Colonic mucosa (tissue), 4 donors: ENCODE results near the gene ARHGEF38. TPM values are rescaled to one million over a fixed set of nuclear protein-coding genes. Genes with fewer than 3 reads are reported as not detected.

Experiments used
- DNase-seq: peaks from one replicate; pipeline ENCODE4 v3.0.0-alpha.2; 2020
- H3K27ac ChIP-seq: fragments of 200-600 bp; one replicate; pipeline ENCODE4 v1.8.0; 2021
- H3K27me3 ChIP-seq: fragments of 200-600 bp; one replicate; pipeline ENCODE4 v1.8.0; 2021
- H3K36me3 ChIP-seq: fragments of 200-600 bp; one replicate; pipeline ENCODE4 v1.8.0; 2021
- H3K4me1 ChIP-seq: fragments of 200-600 bp; one replicate; pipeline ENCODE4 v1.8.0; 2021; ENCODE audit warnings: mild to moderate bottlenecking
- H3K4me3 ChIP-seq: fragments of 200-600 bp; one replicate; pipeline ENCODE4 v1.8.0; 2021
- H3K9ac ChIP-seq, 2 donors: one replicate each; pipeline ENCODE4 v1.7.0; 2013; ENCODE audit warnings: control low read depth in 2 of 2, low read depth in 2 of 2, low read length in 2 of 2
- H3K9me3 ChIP-seq: fragments of 200-600 bp; one replicate; pipeline ENCODE4 v1.8.0; 2021
- CTCF ChIP-seq: fragments of 200-600 bp; IDR thresholded peaks from one replicate; pipeline ENCODE4 v1.8.0; 2022; ENCODE audit warnings: antibody characterized with exemption, mild to moderate bottlenecking
- intact Hi-C: fragments of 100-400 bp; cut with DNase I; formaldehyde crosslinking; loops from one replicate; pipeline ENCODE4 v1.14.1; 2022
- total RNA-seq, 2 donors: library from RNA; stranded (reverse); fragmentation: NEBNext Ultra II Directional in 1 of 2; extraction: Animal tissue kit (Norgen Biotek cat#: 25700) in 1 of 2; gene quantifications; one replicate each; pipeline ENCODE4 v1.2.1, GENCODE V29; 2021
- donor health status: healthy.
- donor health status: DM: no; HTN: no; CAD: no.
- donor health status: DM: no; HTN: no; CAD: no.

The ARHGEF38 gene
- total RNA-seq, 2 donors from 2014 or later: 14.4 to 14.8 TPM

DNA sequence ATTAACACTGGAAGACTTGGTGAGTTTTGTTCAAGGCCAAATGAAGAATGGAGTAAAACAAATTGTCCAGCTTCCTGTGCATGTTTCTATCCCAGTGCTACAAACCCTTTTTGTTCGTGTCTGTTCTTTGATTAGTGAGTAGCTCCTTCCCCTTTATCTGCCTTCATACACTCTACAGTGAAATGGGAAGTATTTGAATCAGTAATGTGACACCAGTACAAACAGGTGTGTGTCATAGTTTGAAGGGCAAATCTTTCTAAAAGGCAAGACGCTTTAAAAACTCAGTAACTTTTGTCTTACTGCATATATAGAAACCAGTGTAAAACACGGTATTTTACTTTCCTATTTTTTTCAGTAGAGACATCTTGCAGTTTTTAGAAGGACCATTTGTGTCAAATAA lies 5.9 kb downstream of the ARHGEF38 start:
- H3K9ac ChIP-seq: no peak overlapping the region

DNA sequence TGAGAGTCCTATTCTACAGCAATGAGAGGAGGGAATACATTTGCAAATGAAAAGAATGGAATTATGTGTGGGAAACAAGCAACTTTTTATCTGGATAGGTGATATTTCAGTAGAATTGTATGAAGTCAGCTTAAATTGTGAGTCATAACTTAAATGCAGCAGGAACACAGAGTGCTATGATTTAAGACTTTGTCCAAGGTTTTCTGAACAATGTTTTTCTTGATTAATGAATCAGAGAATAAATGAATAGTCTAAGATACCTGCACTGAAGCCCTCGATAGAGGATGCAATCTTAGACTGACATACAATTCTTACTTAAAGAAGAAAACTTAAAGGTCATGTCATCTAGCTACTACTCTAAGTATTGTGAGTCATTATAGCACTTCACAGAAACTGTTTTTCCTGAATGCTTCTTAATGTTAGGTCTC lies 8.0 kb downstream of the ARHGEF38 start:
- Histone ChIP-seq H3K9me3 (no peaks in the 10 kb centered on the region), H3K4me1 (no peaks in the 10 kb centered on the region), H3K4me3 (no peak overlapping the region), H3K36me3 (no peaks in the 10 kb centered on the region), H3K9ac (no peak overlapping the region), H3K27me3 (no peaks in the 10 kb centered on the region), H3K27ac (no peak overlapping the region)
- no peak for DNase-seq
- intact Hi-C loops: no loop called here
- no peak for TF ChIP-seq CTCF

More for the DNA sequence above, 5.9 kb downstream of the ARHGEF38 start:
- H3K4me1 ChIP-seq: no peaks in the 10 kb centered on the region
- no peaks in the 10 kb centered on the region for H3K9me3 ChIP-seq
- TF ChIP-seq CTCF: no peak
- no peaks in the 10 kb centered on the region for H3K27me3 ChIP-seq
- H3K36me3 ChIP-seq: no peaks in the 10 kb centered on the region
- intact Hi-C loops: no loop called here
- no peak overlapping the region for H3K4me3 ChIP-seq
- no peak overlapping the region for H3K27ac ChIP-seq
- DNase-seq: no peak

GRCh38 chr4:105563352-105563751 lies 10.9 kb downstream of the ARHGEF38 start:
- no peaks in the 10 kb centered on the region for H3K9me3 ChIP-seq
- no peaks in the 10 kb centered on the region for H3K4me1 ChIP-seq
- no peak overlapping the region for H3K27ac ChIP-seq
- no peak overlapping the region for H3K9ac ChIP-seq
- no peak overlapping the region for H3K4me3 ChIP-seq
- no peak for TF ChIP-seq CTCF
- H3K36me3 ChIP-seq: no peaks in the 10 kb centered on the region
- DNase-seq: no peak
- no peaks in the 10 kb centered on the region for H3K27me3 ChIP-seq
- intact Hi-C loops: no loop called here

- Histone ChIP-seq H3K4me3 (no peak overlapping the region), H3K27ac (no peak overlapping the region), H3K4me1 (no peaks in the 10 kb centered on the region), H3K36me3 (no peaks in the 10 kb centered on the region), H3K9ac (no peak overlapping the region), H3K27me3 (no peaks in the 10 kb centered on the region), H3K9me3 (no peaks in the 10 kb centered on the region)
- intact Hi-C loops: no loop called here
- TF ChIP-seq CTCF: no peak
- no peak for DNase-seq
These were observed 16.2 kb downstream of the ARHGEF38 start for GRCh38 chr4:105568584-105568983.

DNA sequence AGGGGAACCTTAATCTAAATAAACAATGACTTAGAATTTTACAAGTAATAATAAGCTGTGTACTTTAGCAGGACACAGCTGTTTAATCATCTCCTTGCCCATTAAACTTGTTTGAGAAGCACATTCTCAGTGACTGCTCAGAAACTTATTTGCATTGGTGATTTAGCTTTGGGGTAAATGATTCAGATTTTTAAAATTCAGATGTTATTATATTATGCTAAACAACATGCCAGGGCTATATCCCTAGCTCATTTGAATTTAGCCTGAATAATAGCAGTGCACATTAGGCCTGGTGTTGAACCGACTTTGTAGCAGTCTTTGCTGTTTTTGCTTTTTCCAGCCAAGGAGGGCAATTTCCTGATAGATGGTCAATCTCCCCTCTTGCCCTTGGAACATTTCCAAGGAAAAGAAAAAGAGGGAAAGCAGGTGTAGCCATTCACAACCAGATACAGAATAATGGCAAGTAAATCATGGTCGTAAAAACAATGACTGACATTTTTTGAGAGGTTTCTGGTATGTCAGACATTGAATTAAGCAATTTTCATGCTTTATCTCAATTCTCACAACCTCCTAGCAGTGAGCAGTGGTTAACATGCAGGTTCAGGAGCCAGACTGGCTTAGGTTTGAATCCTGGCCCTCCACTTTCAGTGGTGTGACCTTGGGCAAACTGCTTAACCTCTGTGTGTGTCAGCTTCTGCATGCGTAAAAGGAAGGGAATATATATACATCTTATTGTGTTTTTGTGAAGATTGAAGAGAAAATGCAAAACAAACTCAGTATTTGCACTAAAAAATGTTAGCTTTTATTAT lies 16.8 kb downstream of the ARHGEF38 start:
- no peak for TF ChIP-seq CTCF
- no peaks in the 10 kb centered on the region for H3K4me1 ChIP-seq
- H3K27ac ChIP-seq: no peak overlapping the region
- no peak overlapping the region for H3K4me3 ChIP-seq
- H3K36me3 ChIP-seq: no peaks in the 10 kb centered on the region
- no peak for DNase-seq
- H3K27me3 ChIP-seq: no peaks in the 10 kb centered on the region
- no peak overlapping the region for H3K9ac ChIP-seq
- intact Hi-C loops: no loop called here
- no peaks in the 10 kb centered on the region for H3K9me3 ChIP-seq
